GM21576 (cell line): ENCODE measurements around the gene MCM9.
"Not testable (repeated sequence)": the region's sequence is repeated elsewhere in the genome, so short reads cannot be mapped to it uniquely, and the experiment has no call there.

Experiments used
- ATAC-seq: cut with Tn5 transposase; IDR thresholded peaks from one replicate; pipeline ENCODE4 v1.9.1; 2021; ENCODE audit warnings: mild to moderate bottlenecking, moderate library complexity; ENCODE audit not compliant: unreplicated experiment

Gene MCM9

GRCh38 chr6:118775381-118775780 is 159.6 kb downstream of the MCM9 start:
- no peak for ATAC-seq

DNA sequence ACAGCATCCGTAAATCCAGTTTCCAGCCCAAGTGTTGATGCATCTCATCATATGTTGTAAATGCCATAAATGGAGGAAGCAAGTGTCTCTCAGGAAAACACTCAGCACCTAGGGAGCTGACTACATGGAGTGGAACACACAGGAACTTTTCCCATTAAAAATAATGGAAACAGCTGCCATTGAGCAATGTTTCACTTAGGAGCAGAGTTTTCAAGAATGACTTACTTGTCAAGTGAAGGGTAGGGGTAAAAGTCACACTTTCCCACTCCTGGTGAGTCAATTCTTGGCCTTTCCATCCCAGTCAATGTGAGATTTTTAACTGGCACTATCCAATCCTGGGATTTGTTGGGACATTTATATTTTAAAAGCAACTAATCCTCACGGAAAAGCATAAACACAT is 160.4 kb downstream of the MCM9 start:
- no peak for ATAC-seq

DNA sequence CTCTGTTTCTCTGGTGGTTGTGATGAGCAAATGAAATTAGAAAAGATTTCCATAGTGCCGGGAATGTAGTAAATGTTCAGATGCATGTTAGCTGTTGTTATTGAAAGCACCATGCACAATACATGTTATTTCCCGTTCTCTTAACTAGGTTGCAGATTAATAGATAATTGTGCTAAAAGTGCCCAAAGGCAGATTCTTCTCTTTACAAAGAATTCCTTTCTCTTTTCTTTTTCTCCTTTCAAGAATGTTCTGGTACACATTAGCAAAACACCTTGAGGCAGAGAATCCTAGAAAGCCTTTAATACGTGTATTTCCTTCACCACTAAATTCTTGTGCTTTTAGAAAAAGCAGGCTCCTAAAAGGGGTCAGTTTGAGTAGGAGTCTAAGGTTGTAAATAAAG is 162.1 kb downstream of the MCM9 start:
- ATAC-seq, result no peak

DNA sequence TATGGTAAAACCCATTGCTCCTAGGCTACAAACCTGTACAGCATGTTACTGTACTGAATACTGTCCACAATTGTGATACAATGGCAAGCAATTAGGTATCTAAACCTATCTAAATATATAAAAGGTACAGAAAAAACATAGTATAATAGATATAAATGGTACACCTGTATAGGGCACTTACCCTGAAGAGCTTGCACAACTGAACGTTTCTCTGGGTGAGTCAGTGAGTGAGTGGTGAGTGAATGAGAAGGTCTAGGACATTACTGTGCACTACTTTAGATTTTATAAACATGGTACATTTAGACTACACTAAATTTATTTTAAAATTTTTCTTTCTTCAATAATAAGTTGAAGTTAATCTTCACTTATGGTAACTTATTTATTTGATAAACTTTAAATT is 163.7 kb downstream of the MCM9 start:
- ATAC-seq, result no peak

DNA sequence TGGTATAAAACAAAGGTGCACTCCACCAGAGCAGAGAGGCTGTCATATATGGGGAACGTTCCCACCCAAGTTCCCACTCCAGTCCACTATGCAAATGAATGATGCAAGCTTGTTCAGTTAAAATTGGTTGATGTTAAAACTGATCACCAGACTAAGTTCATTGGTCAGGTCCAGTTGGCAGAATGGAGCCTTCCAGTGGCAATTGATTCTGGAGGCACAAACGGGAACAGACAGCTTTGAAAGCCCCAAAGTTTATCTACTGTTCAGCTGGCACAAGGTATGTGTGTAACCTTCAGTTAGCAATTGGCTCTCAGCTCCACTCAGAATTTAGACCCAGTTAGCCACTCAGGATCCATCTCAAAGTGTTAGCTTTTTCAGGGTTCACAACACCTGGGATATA is 164.1 kb downstream of the MCM9 start:
- ATAC-seq, result no peak

DNA sequence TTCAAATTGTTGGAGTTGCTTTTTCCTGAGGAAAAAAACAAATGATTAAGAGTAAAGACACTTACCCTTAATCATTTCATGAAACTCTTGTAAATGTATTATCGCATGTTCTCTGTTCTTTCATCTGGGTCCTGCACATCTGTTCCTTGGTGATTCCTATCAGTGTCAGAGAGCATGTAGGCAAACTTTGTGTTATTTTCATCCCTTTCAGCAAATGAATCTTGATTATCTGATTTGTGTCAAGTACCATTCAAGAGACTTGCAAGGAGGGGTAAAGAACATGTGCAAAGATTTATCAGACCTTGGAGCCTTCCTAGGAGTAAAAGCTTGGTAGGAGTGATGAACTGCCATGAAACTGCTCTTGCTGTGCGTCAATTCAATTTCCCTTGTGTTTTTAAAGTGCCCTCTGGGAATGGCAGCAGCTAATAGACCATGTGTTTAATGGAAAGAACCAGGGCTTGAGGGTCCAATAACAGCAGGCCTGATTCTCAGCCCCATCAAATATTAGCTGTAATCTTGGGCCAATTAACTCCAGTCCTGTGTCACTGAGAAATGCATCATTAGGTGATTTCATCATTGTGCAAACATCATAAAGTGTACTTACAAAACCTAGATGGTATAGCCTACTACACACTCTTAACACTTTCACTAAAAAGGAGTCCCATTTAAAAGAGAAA is 164.7 kb downstream of the MCM9 start:
- ATAC-seq, result no peak

DNA sequence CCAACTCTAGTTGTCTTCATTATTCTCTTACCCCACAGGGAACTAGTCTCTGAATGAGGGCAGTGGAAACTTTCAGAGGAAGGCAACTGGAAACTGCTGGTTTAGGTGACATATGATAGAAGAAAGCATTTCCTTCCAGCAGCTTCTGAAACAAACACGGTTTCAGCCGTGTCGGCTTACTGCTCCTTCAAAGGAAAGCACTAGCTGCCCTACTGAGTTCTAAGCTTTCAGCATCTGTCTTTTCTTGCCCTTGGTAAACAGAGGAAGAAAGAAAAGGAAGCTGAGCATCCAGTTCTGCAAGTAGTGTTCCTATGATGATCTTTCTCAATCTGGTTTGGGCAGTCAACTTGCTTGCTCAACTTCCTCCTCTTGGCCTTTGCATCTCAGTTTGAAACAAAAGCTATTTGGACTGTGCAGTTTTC is 166.0 kb downstream of the MCM9 start:
- ATAC-seq, result no peak

- ATAC-seq, result no peak
Measured at GRCh38 chr6:118768441-118768840, 166.5 kb downstream of the MCM9 start.

DNA sequence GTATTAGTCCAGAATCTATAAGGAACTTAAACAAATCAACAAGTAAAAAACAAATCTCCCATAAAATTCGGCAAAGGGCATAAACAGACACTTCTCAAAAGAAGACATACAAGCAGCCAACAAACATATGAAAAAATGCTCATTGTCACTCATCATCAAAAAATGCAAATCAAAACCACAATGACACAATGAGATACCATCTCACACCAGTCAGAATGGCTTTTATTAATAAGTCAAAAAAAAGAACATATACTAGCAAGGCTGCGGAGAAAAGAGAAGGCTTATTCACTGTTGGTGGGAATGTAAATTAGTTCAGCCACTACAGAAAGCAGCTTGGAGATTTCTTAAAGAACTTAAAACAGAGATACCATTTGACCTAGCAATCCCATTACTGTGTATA is 169.6 kb downstream of the MCM9 start:
- ATAC-seq, result not testable (repeated sequence)

DNA sequence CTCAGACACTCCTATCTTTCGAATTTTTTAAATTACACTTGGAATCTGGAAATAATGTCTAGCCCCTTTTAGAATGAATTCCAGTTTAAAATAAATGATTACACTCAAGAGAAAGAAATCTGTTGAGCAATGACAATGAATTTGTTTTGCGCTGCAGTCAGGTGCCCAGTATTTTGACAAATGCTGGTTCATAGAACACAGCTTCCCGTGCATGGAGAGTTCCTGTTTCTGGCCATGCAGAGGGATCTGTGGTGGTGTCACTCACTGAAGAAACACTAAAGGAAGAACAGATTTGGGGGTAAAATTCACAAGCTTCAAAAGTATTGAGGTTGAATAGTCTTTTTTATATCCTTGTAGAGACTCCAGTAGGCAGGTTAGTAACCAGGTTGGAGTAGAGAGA is 170.2 kb downstream of the MCM9 start:
- no peak for ATAC-seq
